ENCODE measurements around the gene CYLD. TPM values are rescaled to one million over a fixed set of nuclear protein-coding genes. Genes with fewer than 3 reads are reported as not detected.

The CYLD gene
- polyA plus RNA-seq, 1 donor from 2014 or later = 27.6 TPM

- no peak overlapping the region for H3K9ac ChIP-seq (ENCODE audit: low read length)
- TF ChIP-seq SMC3 (conservative IDR thresholded peaks at IDR 0.05; ENCODE audit: poor library complexity) = no peak
- no peak for TF ChIP-seq RAD21 (conservative IDR thresholded peaks at IDR 0.05)
- no peak for TF ChIP-seq TAF1 (IDR thresholded peaks at IDR 0.05; ENCODE audit: low read depth)
- no peak for TF ChIP-seq EP300 (conservative IDR thresholded peaks at IDR 0.05; ENCODE audit: poor library complexity, severe bottlenecking)
- no peak for TF ChIP-seq EZH2 (IDR thresholded peaks at IDR 0.05; ENCODE audit: borderline replicate concordance, insufficient read depth, low read length, poor library complexity, severe bottlenecking)
- H3K36me3 ChIP-seq (ENCODE audit: insufficient read depth, low read length) = no peaks in the 10 kb centered on the region
- H3K27me3 ChIP-seq (ENCODE audit: insufficient read depth, low read depth, low read length) = no peaks in the 10 kb centered on the region
- no peak overlapping the region for H3K4me2 ChIP-seq (ENCODE audit: low read length)
- no peaks in the 10 kb centered on the region for H3K79me2 ChIP-seq (replicated peaks; ENCODE audit: insufficient read depth, low read length)
- H3K9me3 ChIP-seq (ENCODE audit: low read length) = no peaks in the 10 kb centered on the region
- no peaks in the 10 kb centered on the region for H4K20me1 ChIP-seq (ENCODE audit: insufficient read depth)
- H3K9me2 ChIP-seq (ENCODE audit: insufficient read depth, low read length) = no peaks in the 10 kb centered on the region
- no peak overlapping the region for H3K27ac ChIP-seq (ENCODE audit: low read length)
- H3F3A ChIP-seq (ENCODE audit: insufficient read depth, low read length, poor library complexity, severe bottlenecking) = no peaks in the 10 kb centered on the region
- no peak overlapping the region for H2AFZ ChIP-seq (ENCODE audit: low read depth, low read length)
- H3K4me3 ChIP-seq (ENCODE audit: low read length) = no peak overlapping the region
Observed at GRCh38 chr16:50774405-50774804, 32.5 kb downstream of the CYLD start.

- Histone ChIP-seq H3K9ac (ENCODE audit: low read length) (no peak overlapping the region), H3F3A (ENCODE audit: insufficient read depth, low read length, poor library complexity, severe bottlenecking) (no peaks in the 10 kb centered on the region), H4K20me1 (ENCODE audit: insufficient read depth) (no peaks in the 10 kb centered on the region), H3K79me2 (replicated peaks; ENCODE audit: insufficient read depth, low read length) (no peaks in the 10 kb centered on the region), H3K9me2 (ENCODE audit: insufficient read depth, low read length) (no peaks in the 10 kb centered on the region), H3K4me3 (ENCODE audit: low read length) (no peak overlapping the region), H3K9me3 (ENCODE audit: low read length) (no peaks in the 10 kb centered on the region), H2AFZ (ENCODE audit: low read depth, low read length) (no peak overlapping the region), H3K27me3 (ENCODE audit: insufficient read depth, low read depth, low read length) (no peaks in the 10 kb centered on the region), H3K27ac (ENCODE audit: low read length) (no peak overlapping the region), H3K36me3 (ENCODE audit: insufficient read depth, low read length) (no peaks in the 10 kb centered on the region), H3K4me2 (ENCODE audit: low read length) (no peak overlapping the region)
- TF ChIP-seq TAF1 (IDR thresholded peaks at IDR 0.05; ENCODE audit: low read depth) (no peak), POLR2AphosphoS5 (IDR thresholded peaks at IDR 0.05) (no peak), EZH2 (IDR thresholded peaks at IDR 0.05; ENCODE audit: borderline replicate concordance, insufficient read depth, low read length, poor library complexity, severe bottlenecking) (no peak), CTCF (IDR thresholded peaks at IDR 0.05; ENCODE audit: poor library complexity, severe bottlenecking) (no peak), REST (IDR thresholded peaks at IDR 0.05; ENCODE audit: borderline replicate concordance) (no peak), RAD21 (conservative IDR thresholded peaks at IDR 0.05) (no peak), EP300 (conservative IDR thresholded peaks at IDR 0.05; ENCODE audit: poor library complexity, severe bottlenecking) (no peak), MXI1 (conservative IDR thresholded peaks at IDR 0.05; ENCODE audit: poor library complexity, severe bottlenecking) (no peak), SMC3 (conservative IDR thresholded peaks at IDR 0.05; ENCODE audit: poor library complexity) (no peak)
Observed at GRCh38 chr16:50774960-50775359, 33.1 kb downstream of the CYLD start.

Measured in neural cell (in vitro differentiated cells).